OCI-M1 (cell line): ENCODE data around the gene ADCY5.

Experiments
- DNase-seq: peaks from one replicate; lab custom pipeline; 2025; lab: John Stamatoyannopoulos, UW

The ADCY5 gene

DNA sequence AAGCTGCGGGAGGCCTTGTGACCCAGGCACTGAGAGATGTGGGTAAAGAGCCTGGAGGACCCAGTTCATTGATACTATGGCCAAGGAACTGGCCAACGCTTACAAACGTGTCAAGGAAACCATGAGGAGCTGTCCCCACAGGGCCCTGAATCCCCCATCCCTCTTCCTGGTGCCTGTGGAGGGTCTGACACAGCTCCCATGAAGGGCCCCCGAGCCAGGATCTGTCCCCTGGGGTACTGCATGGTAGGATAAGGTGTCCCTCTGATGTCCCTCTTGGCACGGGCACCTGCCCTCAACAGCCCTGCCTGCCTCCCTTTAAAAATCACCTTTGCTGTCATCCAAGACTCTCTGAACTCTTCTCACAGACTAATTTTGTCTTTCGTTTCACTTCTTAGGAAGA lies 122.4 kb downstream of the ADCY5 start:
- DNase-seq: no peak

DNA sequence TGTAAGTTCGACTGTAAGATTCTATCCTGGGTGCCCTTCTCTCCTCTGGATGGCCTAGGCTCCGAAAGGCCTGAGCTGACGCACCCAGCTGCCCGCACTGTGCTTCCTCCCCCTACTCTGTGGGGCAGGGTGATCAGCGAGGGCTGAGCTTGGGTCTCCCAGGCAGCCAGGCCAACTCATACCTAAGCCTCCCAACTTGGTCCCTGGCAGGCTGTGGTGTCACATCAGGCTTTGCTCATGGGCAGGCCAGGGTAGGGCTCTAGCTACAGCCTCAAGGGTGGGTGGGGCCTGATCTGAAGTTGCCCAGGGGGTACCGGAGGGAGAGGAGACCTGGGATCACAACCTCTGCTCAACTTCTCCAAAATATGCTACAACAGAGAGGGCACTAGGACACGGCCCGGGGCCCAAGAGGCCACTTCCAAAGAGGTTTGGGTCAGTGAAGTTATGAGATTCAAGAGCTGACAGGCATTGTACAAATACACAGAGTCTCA lies 123.1 kb downstream of the ADCY5 start:
- no peak for DNase-seq

DNA sequence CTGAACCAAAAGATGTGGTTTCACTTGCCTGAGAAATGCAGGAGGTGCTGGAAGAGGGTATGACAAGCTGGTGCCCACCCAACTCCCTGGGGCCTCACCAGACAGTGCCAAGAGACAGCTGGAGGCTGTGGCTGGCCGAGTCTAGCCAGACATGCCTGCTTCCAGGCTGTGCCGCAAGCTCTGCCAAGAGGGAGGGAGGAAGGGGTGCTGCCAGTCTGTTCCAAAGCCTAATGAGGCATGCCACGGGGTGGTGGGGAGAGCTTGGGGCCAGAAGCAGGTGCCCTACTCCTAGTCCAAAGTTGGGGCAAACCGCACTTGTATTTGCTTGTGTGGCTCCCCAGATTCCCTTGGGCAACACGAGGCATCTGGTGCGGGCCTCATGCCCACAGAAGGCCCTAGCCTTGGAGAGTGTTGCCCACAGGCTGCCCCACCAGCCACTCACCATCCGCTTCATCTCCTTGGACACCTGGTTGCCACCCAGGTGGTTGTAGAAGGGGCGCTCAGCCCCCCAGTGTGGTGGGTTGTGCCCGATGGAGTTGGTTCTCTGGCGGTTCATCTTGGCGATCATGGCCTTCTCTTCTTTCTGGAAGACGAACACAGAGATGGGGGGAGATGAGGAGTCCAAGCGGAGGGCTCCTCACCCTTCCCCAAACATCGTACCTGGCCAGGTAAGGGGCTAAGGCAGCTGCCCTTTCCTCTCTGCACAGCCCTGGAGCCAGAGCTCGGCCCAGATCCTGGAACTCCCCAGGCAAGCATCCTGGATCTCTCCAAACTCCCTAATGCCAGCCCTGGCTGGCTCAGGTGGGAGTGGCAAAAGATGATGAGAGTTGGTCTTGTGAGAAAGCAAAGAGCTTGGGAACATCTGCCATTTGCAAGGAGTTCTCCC lies 123.8 kb downstream of the ADCY5 start:
- DNase-seq: no peak

DNA sequence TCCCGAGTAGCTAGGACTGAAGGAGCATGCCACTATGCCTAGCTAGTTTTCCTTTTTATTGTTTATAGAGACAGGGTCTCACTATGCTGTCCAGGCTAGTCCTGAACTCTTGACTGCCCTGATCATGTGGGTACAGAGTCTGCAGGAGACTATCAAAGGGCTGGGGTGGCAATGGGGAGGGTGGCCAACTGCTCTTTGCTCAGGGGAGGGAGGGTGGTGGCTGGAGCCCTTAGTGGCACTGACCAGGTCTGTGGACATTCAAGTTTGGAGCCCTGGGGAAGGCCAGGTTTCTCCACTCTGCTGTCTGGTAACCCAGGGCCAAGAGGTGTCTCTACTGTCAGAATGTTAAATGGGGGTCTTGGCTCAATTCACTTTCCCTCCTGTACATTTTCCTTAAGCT lies 125.1 kb downstream of the ADCY5 start:
- no peak for DNase-seq

DNA sequence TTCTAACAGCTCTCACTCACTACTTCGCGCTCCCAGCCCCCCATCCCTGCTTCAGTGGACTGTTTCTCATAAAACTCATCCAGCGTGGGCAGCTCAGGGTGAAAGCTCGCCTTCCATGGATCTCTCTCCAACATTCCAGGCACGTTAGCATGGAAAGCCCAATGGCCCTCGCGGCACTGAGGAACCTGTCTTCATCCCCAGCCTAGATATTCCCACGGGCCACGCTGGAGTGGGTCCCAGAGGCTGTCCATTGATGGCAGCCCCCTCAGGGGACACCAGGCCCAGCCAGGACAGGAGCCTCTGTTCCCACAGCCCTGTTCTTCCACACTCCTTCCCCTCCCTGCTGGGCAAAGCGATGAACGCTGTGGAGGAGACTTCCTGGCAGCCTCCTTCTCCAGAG lies 126.0 kb downstream of the ADCY5 start:
- no peak for DNase-seq

DNA sequence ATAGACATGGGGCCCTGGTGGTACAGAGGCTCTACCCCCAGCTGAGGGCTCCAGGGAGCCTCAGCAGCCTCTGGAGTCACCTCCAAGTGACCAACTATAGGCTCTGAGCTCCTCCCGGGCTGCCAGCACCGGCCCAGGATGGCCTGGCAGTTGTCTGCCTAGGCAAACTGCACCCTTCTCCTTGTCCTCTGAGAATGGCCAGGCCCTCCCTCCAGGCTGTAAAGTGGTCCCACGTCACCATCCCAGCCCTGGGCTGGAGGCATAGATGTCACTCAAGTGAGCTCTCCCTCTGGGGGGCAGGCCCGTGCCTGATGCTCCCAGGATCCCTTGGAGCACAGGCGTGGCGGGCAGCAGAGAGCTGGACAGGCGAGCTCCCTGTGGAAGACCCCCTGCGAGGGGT lies 127.1 kb downstream of the ADCY5 start:
- no peak for DNase-seq

DNA sequence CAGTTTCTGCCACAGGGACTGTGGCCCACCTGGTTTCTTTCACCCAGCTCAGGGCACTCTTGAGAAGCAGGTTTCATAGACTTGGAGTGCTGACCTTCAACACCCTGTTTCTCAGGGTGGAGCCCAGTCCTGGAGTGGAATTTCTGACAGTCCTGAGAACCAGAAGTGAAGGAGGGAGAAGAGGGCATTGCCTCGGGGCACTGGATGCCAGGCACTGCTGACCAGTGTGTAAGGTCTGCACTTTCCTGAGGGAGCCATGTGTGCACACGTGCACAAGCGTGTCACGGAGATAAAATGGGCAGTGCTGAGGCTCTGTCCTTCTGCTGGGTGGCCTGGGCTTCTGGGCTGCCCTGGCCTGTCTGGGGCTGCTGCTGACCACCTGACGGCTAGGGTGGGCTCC lies 128.7 kb downstream of the ADCY5 start:
- DNase-seq: no peak

DNA sequence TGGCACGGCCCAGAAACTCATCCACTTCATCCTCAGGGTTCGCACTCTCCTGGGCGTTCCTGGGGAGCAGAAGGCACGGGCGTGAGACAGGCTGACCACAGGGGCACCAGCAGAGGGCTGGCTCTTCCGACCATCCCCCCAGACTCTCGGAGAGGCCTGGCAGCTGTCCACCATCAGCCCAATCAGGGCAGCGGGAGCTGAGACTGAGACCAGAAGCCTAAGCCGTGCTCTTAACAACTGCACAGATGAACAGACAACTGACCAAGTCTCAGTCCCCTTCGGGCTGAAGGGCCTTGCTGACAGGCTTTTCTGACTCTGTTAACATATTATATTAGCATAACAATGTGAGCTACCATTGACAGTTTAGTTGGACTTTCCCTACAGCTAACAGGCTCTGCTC lies 129.1 kb downstream of the ADCY5 start:
- DNase-seq: no peak

DNA sequence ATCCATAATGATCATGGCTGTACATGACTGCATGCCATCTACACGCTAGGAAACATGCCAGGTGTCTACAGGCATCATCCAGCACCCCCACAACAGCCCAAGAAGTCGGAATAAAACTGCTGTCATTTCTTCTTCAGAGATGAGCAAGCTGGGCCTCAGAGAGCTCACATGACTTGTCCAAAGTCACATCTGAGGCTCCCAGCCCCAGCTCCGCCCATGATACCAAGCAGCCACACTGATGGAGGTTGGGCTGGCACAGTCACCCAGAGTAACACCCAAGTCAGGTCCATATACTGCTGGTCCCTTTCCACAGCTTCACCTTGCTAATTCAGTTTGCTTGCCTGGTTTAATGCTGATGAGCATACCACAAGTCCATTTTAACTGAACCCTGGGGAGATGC lies 130.5 kb downstream of the ADCY5 start:
- DNase-seq: no peak

DNA sequence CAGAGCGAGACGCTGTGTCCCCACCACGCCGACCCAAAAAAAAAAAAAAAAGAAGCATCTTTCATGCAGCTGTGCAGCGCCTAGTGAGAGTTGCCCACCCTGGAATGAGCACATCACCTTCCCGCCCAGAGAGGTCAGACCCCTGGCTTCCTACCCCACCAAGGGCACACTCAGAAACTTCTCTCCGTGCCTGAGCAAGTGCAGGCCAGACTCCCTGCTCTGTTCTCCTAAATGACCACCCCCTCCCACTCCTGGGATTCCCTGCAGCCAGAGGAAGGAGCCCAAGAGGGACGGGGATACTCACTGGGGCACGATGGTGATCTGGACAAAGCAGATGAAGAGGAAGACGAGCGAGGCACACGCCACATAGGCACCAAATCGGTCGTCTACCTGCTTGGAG lies 131.2 kb downstream of the ADCY5 start:
- no peak for DNase-seq

DNA sequence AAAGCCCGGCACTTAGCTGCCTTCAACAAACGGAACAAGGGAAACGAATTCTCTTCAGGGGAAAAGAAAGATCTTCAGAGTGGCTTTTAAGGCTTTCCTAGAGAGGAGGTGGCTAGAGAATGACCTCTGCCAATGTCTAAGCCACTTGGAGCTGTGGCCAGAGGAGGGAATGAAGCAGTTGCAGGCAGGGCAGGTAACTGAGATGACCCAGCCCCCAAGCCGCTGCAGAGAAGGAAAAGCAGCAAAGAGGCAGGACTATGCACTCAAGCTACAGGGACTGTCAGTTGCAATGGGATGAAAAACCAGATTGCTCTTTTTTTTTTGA lies 133.7 kb downstream of the ADCY5 start:
- no peak for DNase-seq

DNA sequence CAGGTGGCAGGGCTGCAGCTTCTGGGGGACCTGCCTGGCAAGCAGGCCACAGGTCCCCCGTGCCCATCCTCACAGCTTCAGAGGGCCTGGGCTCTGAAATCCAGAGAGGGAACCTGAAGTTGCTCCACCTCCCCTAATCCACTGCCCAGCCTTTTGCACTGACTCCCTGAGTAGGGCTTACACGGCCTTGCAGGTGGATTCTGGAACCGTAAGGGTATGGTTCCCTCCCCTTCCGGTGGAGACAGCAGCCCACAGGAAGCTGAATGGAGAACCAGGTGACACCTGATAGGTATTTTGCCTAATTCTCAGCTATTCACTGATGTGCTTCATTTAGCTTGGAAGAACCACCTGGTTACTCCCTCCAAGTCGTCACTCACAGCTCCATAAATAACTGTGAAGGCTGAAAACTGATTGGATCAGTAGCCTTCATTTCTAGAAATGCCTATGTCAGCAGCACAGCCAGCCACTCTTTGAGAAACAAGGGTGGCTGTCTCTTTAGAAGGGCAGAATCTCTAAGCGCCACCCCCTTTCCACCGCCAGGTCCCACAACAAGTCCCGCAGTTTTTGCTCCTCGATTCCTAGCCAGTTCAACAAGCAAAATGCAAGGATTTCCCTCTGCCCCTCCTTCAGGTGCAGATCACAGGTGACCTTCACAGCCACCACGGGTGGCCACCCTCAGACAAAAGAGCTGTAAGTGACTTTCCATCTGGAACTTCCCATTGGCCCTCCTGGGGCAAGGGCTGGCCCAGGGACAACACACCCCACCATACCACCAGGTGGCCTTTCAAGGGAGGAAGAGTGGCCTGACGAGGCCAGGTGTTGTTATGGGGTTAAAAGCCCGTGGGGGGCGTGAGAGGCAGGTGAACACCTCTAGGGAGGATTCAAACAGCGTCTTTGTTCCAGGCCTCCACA lies 134.3 kb downstream of the ADCY5 start:
- no peak for DNase-seq

DNA sequence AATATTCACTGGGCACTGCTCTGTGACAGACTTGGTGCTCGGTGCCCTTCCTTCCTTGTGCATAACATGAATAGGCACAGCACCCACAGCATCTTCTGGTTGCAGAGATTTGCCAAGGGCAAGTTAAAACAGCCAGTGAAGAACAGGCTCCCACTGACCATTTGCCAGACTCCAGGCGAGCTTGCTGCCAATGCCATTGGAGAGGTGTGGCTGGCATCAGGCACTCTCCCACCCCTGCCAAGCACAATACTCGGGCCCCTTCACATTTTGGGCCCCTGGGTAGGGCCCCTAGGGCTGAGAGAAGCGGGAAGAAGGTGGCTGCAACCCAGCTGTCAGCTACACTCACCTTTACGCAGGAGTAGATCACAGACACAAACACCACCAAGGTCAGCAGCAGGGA lies 135.0 kb downstream of the ADCY5 start:
- DNase-seq: no peak

DNA sequence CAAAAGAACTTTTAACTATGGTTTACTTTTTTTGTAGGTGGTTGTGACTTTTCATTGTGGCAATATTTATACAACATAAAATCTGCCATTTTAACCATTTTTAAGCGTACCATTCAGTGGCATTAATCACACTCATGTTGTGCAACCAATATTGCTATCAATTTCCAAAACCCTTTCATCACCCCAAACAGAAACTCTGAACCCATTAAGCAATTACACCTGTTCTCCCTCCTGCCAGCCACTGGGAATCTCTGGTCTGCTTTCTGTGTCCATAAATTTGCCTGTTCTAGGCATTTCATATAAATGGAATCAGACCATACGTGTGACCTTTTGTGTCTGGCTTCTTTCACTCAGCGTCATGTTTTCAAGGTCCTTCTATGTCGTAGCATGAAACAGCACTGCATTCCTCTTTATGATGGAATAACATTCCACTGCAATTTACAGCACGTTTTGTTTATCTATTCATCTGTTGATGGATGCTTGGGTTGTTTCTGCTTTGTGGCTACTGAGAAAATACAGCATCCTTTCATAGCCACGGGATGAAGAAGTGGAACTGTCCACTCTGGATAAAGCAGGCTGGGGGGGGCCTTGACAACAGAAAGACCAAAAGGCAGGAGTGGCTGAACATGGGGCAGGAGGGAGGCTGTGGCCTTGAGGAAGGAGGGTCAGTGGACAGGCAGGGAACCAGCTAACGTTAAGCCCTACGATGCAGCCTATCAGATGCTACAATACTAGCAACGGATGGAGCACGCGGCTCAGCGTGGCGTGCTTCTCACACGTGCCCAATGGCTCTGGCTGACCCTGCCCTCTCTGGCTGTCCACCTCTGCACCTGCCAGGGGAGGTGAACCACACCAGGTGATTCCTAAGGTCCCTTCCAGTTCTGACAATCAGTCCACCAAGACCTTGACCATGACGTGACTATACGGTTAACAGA lies 136.3 kb downstream of the ADCY5 start:
- no peak for DNase-seq

DNA sequence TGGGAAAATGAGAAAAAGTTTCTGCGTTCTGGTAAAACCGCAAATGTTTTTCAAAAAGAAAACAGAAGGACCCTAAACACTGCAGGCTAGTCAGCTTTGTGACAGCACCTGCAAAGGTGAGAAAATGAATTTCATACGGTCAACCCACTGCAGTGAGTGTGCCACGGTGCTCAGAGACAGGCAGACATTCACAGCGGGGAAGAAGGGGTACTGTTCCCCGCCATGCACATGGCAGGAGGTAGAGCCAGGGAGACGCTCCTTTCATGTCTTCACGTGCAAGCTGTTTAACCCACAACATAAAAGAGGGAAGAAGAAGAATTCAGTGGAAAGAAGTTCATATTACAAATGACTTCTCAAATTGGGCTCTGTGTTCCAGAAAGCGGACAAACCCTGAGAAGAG lies 137.7 kb downstream of the ADCY5 start:
- no peak for DNase-seq

DNA sequence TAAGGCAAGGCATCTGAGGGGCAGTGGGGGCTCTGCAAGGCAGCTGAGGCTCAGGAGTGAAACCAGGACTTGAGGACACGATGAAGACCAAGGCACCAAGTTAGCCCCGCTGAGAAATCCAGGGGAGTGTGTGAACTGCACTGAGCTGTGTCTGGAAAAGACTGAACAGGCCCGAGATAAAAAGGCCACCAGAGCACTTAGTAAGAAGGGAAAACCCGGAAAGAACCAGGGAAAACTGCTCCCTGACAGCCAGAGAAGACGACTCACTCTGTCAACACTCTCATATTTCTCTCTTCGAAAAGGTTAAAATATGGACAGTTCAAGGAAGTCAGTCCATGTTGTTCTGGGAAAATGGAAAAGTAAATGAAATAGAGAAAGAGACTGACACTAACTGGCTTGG lies 138.1 kb downstream of the ADCY5 start:
- DNase-seq: no peak

DNA sequence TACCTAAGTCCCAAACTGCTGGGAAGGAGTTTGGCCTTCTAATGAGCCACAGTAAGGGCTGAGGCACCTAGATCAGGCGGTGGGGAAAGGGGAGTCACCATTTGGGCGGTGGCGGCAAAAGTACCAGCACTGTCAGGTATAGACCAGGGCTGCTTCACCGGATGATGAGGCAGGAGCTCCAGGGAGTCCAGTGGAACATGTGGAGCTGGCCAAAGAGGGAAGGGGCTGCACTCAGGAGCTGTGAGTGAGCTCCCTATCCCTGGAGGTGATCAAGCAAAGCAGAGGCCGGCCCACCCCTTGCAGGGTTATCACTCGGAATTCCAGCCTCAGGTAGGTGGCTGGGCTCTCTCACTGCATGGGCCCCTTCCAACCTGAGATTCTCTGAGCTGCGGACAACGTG lies 138.7 kb downstream of the ADCY5 start:
- no peak for DNase-seq

DNA sequence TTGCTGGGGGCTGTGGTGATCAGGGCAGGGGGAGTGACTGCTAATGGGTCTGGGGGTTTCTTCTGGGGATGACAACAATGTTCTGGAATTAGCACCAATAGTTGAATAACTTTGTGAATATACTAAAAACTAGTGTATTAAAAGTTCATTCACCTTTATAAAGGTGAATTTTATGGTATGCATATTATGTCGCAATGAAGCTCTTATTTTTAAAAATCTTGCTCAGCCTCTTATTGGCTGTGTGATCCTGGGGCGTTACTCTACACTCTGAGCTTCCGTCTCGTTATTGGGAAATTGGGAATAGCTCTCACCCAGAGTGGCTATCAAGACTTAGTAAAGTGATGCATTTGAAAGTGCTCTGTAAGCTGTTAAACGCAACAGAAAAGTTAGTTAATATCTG lies 141.8 kb downstream of the ADCY5 start:
- DNase-seq: no peak

DNA sequence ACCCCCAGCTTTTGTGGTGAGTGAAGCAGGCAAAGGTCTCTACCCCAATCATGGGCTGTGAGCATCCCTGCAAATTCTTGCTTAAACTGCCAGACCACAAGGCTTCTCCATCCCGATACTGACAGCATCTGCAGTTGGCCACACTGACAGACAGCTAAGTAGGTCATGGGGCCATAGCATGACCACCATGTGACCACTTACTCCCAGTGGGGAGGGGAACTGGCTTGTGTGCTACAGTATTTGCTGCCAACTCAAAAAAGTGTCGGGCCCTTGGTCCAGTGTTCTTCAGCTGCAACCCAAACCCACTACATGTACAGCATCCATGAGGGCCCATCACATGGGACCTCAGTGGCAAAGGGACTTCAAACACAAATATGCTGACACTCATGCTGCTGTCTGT lies 143.7 kb downstream of the ADCY5 start:
- no peak for DNase-seq

DNA sequence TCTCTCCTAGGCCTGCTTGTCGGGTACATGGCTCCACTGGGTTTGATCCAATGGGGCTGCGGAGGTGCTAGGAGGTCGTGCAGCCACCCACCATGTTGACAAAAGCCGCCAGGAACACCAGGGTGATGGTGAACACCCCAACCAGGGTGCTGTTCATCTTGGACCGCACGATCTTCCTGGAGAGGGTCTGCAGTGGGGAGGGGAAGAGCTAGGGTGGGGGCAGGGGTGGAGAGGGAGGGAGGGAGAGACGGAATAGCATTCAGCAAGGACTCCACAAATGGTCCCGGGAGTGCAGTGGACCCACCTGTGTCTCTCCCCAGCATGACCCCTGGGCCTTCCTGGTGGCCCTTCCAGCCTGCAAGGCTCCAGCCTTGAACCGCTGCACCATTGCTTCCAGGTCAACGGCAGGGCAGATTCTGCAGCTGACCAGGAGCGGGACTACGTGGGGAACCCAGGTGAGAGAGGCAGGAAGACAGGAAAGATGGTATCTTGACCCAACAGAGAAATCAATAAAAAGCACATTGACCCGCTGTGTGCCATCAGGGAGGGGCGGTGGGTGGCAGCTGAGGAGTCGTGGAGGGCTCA lies 144.8 kb downstream of the ADCY5 start:
- no peak for DNase-seq

DNA sequence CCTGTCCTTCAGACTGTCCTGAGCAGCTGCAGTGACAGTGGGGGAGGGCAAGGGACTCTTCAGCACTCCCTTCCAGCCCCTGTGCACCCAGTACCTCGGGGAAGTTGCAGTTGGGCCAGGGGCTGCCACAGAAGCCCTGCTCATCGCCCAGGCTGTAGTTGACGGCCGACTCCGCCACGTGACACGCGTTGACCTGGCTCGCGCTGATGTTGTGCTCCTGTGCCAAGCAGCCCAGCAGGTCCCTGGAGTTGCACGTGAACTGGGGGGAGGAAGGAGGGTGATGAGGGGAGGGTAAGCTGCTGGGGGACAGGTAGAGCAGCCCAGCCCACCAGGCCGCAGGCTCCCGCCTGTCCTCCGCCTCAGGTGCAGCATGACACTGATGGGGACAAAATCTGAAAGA lies 145.9 kb downstream of the ADCY5 start:
- DNase-seq: no peak
